GM12891 (cell line): Measurements from ENCODE around the gene FGFR2.

Source experiments
- PAX5 ChIP-seq: IDR thresholded peaks from 2 replicates; pipeline ENCODE4 v1.6.1; 2011; ENCODE audit warnings: low read length, moderate library complexity, mild to moderate bottlenecking; ENCODE audit not compliant: insufficient read depth, severe bottlenecking
- POLR2A ChIP-seq: IDR thresholded peaks from 2 replicates; pipeline ENCODE4 v1.6.1; 2011; ENCODE audit warnings: low read depth, low read length, control low read depth
- POLR2AphosphoS5 ChIP-seq: IDR thresholded peaks from 2 replicates; pipeline ENCODE4 v1.6.1; 2011; ENCODE audit warnings: low read depth, low read length, control low read depth
- POU2F2 ChIP-seq: IDR thresholded peaks from 2 replicates; pipeline ENCODE4 v1.6.1; 2011; ENCODE audit warnings: low read depth, mild to moderate bottlenecking, control low read depth, low read length, moderate library complexity
- SPI1 ChIP-seq: IDR thresholded peaks from 2 replicates; pipeline ENCODE4 v1.6.1; 2011; ENCODE audit warnings: low read depth, low read length, control low read depth
- TAF1 ChIP-seq: IDR thresholded peaks from 2 replicates; pipeline ENCODE4 v1.6.1; 2011; ENCODE audit warnings: low read depth, low read length, control low read depth

DNA sequence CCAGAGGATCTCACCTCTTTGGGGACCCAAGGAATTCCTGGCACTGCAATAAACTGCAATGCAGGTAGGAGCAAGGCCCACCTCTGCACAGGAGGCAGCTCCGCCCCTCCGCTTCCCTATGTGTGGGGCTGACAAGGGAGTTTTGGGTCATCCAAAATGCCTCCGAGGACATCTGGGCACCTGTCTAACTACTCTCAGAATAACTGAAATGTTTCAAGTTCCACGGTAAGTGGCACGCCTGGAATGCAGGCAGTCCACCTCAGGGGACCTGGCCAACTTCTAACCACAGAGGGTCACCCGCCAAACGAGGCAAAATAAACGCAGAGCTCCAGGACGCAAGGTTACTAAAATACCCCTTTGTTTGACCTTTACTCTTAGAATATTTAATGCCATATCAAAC is 102.5 kb downstream of the FGFR2 start:
- no peak for TF ChIP-seq POLR2AphosphoS5
- no peak for TF ChIP-seq POLR2A
- TF ChIP-seq TAF1: no peak
- TF ChIP-seq PAX5: no peak
- TF ChIP-seq SPI1: no peak
- TF ChIP-seq POU2F2: no peak
